B cell (primary cell): ENCODE data around the gene MNX1. TPM values are rescaled to one million over a fixed set of nuclear protein-coding genes. Genes with fewer than 3 reads are reported as not detected.

Source experiments
- ATAC-seq: fragments of 200-7000 bp; cut with Tn5 transposase; one replicate; pipeline ENCODE4 v1.10.0; 2021; ENCODE audit warnings: low read depth, mild to moderate bottlenecking, moderate number of reproducible peaks, moderate library complexity
- CTCF ChIA-PET: fragments of 350-600 bp; sonication (Branson Sonifier 250); formaldehyde crosslinking; loops from one replicate; lab custom pipeline; 2021; ENCODE audit warnings: antibody characterized with exemption, inconsistent platforms; lab: Charles Lee
- POLR2A ChIA-PET: fragments of 350-600 bp; sonication (Branson Sonifier 250); formaldehyde crosslinking; loops from one replicate; lab custom pipeline; 2021; ENCODE audit warnings: antibody characterized with exemption; lab: Charles Lee
- DNase-seq: peaks from one replicate; pipeline ENCODE4 v3.0.0; 2013
- H2AFZ ChIP-seq: 2 replicates; pipeline ENCODE4 v1.6.1; 2012; ENCODE audit warnings: mild to moderate bottlenecking, low read depth, low read length; ENCODE audit not compliant: insufficient read depth, poor library complexity, severe bottlenecking
- H3K27ac ChIP-seq, 2 donors: 1 replicate in 1 of 2; 2 replicates in 1 of 2; pipeline ENCODE4 v1.5.1; 2012 to 2013; ENCODE audit warnings: low read length in 2 of 2, mild to moderate bottlenecking in 2 of 2, moderate library complexity in 1 of 2
- H3K27me3 ChIP-seq, 4 experiments: fragments of 200-600 bp in 1 of 4; sonication (generic) in 1 of 4; replicated peaks in 1 of 4; 1 replicate in 2 of 4; 2 replicates in 2 of 4; pipeline versions ENCODE4 v1.6.1 to v1.7.0; 2013 to 2016; ENCODE audit warnings: low read length in 3 of 4, mild to moderate bottlenecking in 2 of 4, mixed read lengths in 1 of 4, moderate library complexity in 1 of 4; ENCODE audit not compliant: insufficient read depth in 4 of 4, control insufficient read depth in 3 of 4; ENCODE audit errors: control extremely low read depth in 1 of 4
- H3K36me3 ChIP-seq, 2 experiments: replicated peaks in 1 of 2; 1 replicate in 1 of 2; 2 replicates in 1 of 2; pipeline versions ENCODE4 v1.6.1 to v1.7.1; 2013; ENCODE audit warnings: low read length in 1 of 2; ENCODE audit not compliant: insufficient read depth in 2 of 2, control insufficient read depth in 1 of 2; ENCODE audit errors: control extremely low read depth in 1 of 2, extremely low read depth in 1 of 2
- H3K4me1 ChIP-seq, 2 donors: fragments of 200-600 bp in 1 of 2; sonication (generic) in 1 of 2; 1 replicate in 1 of 2; 2 replicates in 1 of 2; pipeline versions ENCODE4 v1.5.1 to v1.6.1; 2013 to 2017; ENCODE audit warnings: low read length in 2 of 2; ENCODE audit not compliant: control insufficient read depth in 2 of 2, insufficient read depth in 2 of 2
- H3K4me2 ChIP-seq: replicated peaks from 2 replicates; pipeline ENCODE3; 2012; ENCODE audit warnings: mild to moderate bottlenecking, low read depth, low read length; ENCODE audit not compliant: poor library complexity, severe bottlenecking
- H3K4me3 ChIP-seq, 5 experiments: fragments of 200-600 bp in 1 of 5; sonication (generic) in 1 of 5; 1 replicate in 3 of 5; 2 replicates in 2 of 5; pipeline versions ENCODE4 v1.5.1 to v1.7.0; 2011 to 2016; ENCODE audit warnings: low read length in 4 of 5, mild to moderate bottlenecking in 4 of 5, low read depth in 2 of 5, control low read depth in 1 of 5, moderate library complexity in 1 of 5; ENCODE audit not compliant: insufficient read depth in 1 of 5; ENCODE audit errors: control extremely low read depth in 1 of 5, extremely low read depth in 1 of 5
- H3K79me2 ChIP-seq: fragments of 200-600 bp; sonication (generic); one replicate; pipeline ENCODE4 v1.6.0; 2016; ENCODE audit warnings: low read length; ENCODE audit not compliant: control insufficient read depth, insufficient read depth
- H3K9ac ChIP-seq: fragments of 200-600 bp; sonication (generic); 2 replicates; pipeline ENCODE4 v1.6.1; 2017; ENCODE audit warnings: mild to moderate bottlenecking, low read length, moderate library complexity
- H3K9me3 ChIP-seq, 3 donors: one replicate each; pipeline versions ENCODE4 v1.6.1 to v1.7.1; 2013; ENCODE audit warnings: low read length in 2 of 3; ENCODE audit not compliant: control insufficient read depth in 2 of 3, insufficient read depth in 1 of 3; ENCODE audit errors: control extremely low read depth in 1 of 3
- H4K20me1 ChIP-seq: 2 replicates; pipeline ENCODE4 v1.6.0; 2012; ENCODE audit warnings: mild to moderate bottlenecking, low read length; ENCODE audit not compliant: insufficient read depth, control insufficient read depth, poor library complexity, severe bottlenecking
- H3K27ac Mint-ChIP-seq: one replicate; pipeline ENCODE4 v1.8.0; 2021; ENCODE audit warnings: mixed read lengths
- H3K27me3 Mint-ChIP-seq: one replicate; pipeline ENCODE4 v1.8.0; 2021; ENCODE audit warnings: mixed read lengths
- H3K4me1 Mint-ChIP-seq: one replicate; pipeline ENCODE4 v1.8.0; 2021; ENCODE audit warnings: mixed read lengths
- H3K4me3 Mint-ChIP-seq: one replicate; pipeline ENCODE4 v1.8.0; 2021; ENCODE audit warnings: mixed read lengths
- H3K9me3 Mint-ChIP-seq: one replicate; pipeline ENCODE4 v1.8.0; 2022; ENCODE audit warnings: mixed read lengths; ENCODE audit not compliant: insufficient read depth
- EZH2 ChIP-seq: IDR thresholded peaks from 2 replicates; pipeline ENCODE4 v1.6.1; 2012; ENCODE audit warnings: borderline replicate concordance, low read depth, mild to moderate bottlenecking, moderate library complexity, low read length; ENCODE audit not compliant: insufficient read depth, poor library complexity, severe bottlenecking
- WGBS: methylation state at CpG from one replicate; pipeline ENCODE4 v1.1.5; 2013; ENCODE audit warnings: missing lambda C conversion rate; ENCODE audit not compliant: insufficient coverage; 5-methylcytosine and 5-hydroxymethylcytosine counted together
- intact Hi-C: fragments of 100-400 bp; cut with micrococcal nuclease; formaldehyde crosslinking; loops from one replicate; pipeline ENCODE4 v1.10.0; 2022
- polyA plus RNA-seq: library from polyadenylated mRNA; depleted of rRNA; stranded (reverse); fragments of >200 nt; gene quantifications from 2 replicates; pipeline ENCODE4 v1.2.3, GENCODE V29; 2012
- total RNA-seq, 2 donors: library from RNA; stranded (reverse); fragments of 120-200 nt in 1 of 2; gene quantifications; 1 replicate in 1 of 2; 2 replicates in 1 of 2; pipeline versions ENCODE4 v1.2.3 to v1.2.4, GENCODE V29; 2013 to 2022
- TF ChIP-seq, protein P1 (sequence below): fragments of 200-600 bp; IDR thresholded peaks from one replicate; pipeline ENCODE4 v1.8.0; 2022; ENCODE audit warnings: antibody characterized with exemption, mild to moderate bottlenecking

The MNX1 gene
- total and polyA plus RNA-seq, 2 donors (not counting 1 experiment from before 2014, with no cell fraction given): not detected

DNA sequence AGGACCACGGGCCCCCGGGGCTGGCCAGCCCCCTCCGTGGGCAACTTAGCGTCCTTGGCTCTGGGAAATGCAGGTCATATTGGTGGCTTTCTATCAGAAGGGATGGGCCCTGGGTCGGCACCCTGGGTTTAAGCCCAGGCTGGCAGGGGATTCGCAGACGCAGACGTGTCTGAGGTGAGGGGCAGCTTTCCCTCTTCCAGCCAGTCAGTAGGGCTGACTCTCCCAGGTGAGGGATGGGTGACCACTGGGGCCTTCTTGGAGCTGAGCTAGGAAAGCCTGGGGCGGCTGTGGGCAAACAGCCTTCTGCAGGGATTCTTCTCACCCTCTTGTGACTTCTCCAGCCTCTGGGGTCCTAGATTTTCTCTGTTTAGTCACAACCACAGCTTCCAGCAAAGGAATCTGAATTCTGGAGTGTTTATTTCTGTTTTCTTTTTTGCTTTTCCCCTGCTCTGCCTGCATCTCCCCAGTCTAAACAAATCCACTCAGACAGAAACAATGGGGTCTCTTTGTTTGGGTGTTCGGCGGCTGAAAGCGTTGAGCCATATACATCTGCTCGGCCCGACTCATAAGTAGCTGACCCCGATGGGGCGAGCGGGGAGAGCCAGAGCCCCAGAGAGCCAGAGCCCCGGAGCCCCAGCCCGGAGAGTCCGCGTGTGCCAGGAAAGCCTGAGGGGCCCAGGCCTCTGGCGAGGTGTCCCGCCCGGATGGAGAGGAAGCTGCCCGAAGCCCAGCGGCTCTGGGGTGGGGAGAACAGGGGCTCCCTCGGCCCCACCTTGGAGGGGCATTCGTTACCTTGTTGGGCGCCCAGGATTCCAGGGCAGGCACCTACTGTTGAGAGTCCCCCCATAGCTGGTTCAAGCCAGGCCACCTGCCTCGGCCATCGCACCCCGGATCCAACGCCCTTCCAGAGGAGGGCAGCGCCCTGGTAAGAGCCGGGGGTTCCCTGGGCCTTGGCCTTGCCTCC is 2.0 kb downstream of the MNX1 start:
- H3K9me3 ChIP-seq: peaks cover 0 to 40% (median 0%) of the 10 kb centered on the region in 3 donors
- H3K36me3 ChIP-seq: no peaks in the 10 kb centered on the region
- no peak for TF ChIP-seq EZH2
- TF ChIP-seq, protein P1, sequence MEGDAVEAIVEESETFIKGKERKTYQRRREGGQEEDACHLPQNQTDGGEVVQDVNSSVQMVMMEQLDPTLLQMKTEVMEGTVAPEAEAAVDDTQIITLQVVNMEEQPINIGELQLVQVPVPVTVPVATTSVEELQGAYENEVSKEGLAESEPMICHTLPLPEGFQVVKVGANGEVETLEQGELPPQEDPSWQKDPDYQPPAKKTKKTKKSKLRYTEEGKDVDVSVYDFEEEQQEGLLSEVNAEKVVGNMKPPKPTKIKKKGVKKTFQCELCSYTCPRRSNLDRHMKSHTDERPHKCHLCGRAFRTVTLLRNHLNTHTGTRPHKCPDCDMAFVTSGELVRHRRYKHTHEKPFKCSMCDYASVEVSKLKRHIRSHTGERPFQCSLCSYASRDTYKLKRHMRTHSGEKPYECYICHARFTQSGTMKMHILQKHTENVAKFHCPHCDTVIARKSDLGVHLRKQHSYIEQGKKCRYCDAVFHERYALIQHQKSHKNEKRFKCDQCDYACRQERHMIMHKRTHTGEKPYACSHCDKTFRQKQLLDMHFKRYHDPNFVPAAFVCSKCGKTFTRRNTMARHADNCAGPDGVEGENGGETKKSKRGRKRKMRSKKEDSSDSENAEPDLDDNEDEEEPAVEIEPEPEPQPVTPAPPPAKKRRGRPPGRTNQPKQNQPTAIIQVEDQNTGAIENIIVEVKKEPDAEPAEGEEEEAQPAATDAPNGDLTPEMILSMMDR: no peak
- WGBS: 9% methylated on average over 35 of the region's 35 CpGs
- H4K20me1 ChIP-seq: no peaks in the 10 kb centered on the region
- DNase-seq (peak; percentile 15), ATAC-seq (no peak)
- intact Hi-C loops: no loop called here
- H3K27me3 Mint-ChIP-seq: peaks cover 52% of the 10 kb centered on the region
- no peak overlapping the region for H3K4me2 ChIP-seq
- H3K9me3 Mint-ChIP-seq: no peaks in the 10 kb centered on the region
- H3K27ac Mint-ChIP-seq: no peak overlapping the region
- peaks cover 0 to 85% (median 50%) of the 10 kb centered on the region in 4 experiments for H3K27me3 ChIP-seq
- H3K4me3 ChIP-seq: no peak overlapping the region
- H2AFZ ChIP-seq: no peak overlapping the region
- no peaks in the 10 kb centered on the region for H3K79me2 ChIP-seq
- H3K4me1 ChIP-seq: peaks cover 35 to 41% of the 10 kb centered on the region in 2 donors
- CTCF ChIA-PET: no interaction called here
- POLR2A ChIA-PET: interaction anchor here (0.7 kb wide), 1 partner anchor 24 kb away, joined by 3 read pairs; no protein-coding TSS in a partner anchor
- peak overlapping the region; percentile 74 for H3K4me3 Mint-ChIP-seq
- no peak overlapping the region for H3K9ac ChIP-seq
- H3K4me1 Mint-ChIP-seq: peaks cover 26% of the 10 kb centered on the region
- H3K27ac ChIP-seq: no peak overlapping the region
